Suppressor macrophage (primary cell): ENCODE results near the gene SNN.

ENCODE experiments used
- DNase-seq, 4 experiments: peaks; one replicate each; pipeline ENCODE4 v3.0.0-alpha.2; 2020 to 2022

The SNN gene

GRCh38 chr16:11668623-11669379 lies 546 bp downstream of the SNN start:
- peak; percentile 32 to 71 (median 48) for DNase-seq

- DNase-seq: peak; percentile 95 to 98 (median 96)
Measured at GRCh38 chr16:11669380-11670146, 1.3 kb downstream of the SNN start.

DNA sequence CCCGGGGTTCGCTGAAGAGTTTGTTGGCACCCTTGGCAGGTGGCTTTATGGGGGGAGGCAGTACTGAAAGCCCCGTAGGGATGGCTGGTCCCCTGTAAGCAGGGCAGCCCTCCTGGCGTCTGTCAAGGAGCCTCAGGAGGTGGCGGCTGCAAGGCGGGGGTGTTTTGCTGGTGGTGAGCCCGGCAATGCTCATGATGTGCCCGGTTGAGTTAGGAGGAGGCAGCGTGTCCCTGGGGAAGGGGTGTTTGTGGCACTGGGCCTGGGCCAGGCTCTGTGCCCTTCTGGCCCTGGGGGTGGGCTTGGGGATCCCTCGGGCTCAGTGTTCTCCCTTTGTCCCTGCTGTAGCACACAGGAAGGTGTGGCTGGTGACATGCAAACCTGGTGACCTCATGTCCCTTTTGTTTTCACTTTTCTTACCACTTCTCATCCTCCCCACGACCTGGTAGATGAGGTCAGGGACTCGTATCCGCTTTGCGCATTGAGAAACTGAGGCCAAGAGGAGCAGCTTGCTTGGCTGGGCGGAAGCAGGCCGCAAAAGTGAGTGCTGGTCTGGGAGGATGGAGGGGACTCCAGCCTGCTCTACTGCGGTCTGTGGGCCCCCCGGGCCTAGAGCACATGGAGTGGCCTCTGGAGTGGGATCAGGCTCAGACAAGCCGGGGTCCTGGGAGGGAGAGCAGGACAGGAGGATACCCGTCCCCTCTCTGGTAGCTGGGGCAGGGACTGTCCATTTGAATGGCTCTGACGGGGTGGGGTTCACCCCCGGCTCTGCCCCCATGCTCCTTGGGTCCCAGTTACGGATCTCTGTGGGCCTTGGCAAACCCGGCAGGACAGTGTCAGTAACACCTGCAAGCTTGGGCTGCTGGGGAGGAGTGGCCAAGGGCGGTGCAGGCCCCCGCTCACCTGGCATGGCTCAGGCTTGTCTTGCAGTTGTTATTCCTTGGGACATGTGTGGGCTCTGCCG lies 2.2 kb downstream of the SNN start:
- no peak for DNase-seq

DNA sequence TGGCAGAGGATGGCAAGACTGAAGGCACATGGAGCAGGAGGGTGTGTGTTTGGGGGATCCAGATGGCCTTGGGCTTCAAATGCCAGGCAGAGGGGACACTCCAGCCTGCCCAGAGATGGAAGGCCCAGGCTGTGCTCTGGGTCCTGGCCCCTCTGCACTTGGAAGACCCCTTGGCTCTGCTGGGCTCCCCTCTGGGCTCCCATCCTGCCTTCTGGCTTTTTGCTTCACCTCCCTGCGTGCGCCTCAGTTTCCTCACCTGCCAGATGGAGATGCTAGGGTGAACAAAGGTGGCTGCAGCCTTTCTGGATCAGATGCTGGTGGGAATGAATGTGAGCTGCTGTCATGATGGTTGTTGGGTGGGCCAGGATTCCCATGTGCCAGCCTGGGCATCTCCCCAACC lies 3.0 kb downstream of the SNN start:
- DNase-seq: no peak

- DNase-seq: no peak
Measured at GRCh38 chr16:11671676-11672075, 3.4 kb downstream of the SNN start.

- peak in 3 of 4 experiments; percentile 43 to 57 (median 50) for DNase-seq
Measured at GRCh38 chr16:11672206-11673090, 4.2 kb downstream of the SNN start.

- no peak for DNase-seq
Measured at GRCh38 chr16:11673091-11674000, 5.1 kb downstream of the SNN start.

GRCh38 chr16:11674001-11674817 lies 6.0 kb downstream of the SNN start:
- no peak for DNase-seq

GRCh38 chr16:11674818-11675560 lies 6.7 kb downstream of the SNN start:
- DNase-seq: peak in 1 of 4 experiments; percentile 29

GRCh38 chr16:11675561-11676511 lies 7.6 kb downstream of the SNN start:
- DNase-seq: no peak

DNA sequence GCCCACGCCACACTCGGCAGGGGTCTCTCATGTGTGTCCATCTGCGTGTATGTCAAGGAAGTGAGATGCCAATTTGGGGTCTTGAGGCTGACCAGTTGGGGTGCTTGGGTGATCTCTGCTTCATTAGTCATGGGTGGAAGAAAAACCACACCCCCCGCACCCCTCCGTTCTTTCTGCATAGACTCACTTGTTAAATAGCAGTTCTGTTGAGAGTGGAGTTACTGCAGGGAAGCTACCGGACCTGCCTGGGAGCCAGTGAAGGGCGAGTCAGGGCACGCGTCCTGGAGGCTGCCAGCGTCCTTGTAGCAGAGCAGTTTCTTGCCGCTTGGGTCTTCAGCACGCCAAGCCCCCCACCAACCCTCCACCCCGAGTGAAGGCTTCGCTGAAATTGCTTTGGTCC lies 8.5 kb downstream of the SNN start:
- no peak for DNase-seq

DNA sequence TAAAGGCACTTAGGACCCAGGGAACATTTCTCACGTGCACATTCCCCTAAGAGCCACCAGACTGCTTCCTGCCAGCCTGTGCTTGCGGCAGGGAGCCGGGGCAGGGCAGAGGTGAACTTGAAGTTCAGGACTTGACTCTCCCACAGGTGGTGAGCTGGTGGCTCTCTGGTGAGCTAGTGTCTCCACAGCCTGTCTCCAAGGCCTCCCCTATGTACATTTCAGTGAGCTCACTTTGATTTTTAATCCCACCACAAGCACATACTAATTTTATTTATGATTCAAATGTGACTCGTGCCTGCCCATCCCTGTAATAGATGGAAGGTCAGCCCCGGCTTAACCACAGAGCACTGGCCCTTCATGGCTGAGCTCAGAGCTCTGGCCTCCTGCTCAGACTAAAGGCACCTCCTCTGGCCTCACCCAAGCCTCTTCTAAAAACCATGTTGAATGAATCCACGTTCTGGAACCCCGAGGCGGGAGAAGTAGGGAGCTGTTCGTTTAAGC lies 9.2 kb downstream of the SNN start:
- no peak for DNase-seq

GRCh38 chr16:11677959-11678881 lies 10.0 kb downstream of the SNN start:
- peak in 3 of 4 experiments; percentile 31 to 43 (median 36) for DNase-seq

DNA sequence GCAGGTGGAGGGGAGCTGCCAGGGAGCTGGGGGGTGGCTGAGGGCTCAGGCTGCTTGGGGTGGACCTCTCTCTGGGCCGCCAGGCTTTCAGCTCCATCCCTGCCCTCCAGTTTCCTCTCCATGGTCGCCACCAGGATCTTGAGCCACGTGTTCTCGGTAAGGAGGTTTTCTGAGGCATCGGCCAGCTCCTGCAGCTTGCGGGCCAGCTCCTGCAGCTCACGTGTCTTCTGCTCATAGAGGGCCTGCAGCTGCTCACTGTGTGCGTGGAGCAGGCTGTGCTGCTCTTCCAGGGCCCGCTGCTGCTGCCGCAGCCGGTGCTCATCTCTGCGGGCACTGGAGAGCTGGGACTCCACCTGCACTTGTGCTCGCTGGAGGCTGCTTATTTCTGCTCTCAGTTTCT lies 11.0 kb downstream of the SNN start:
- DNase-seq: no peak

DNA sequence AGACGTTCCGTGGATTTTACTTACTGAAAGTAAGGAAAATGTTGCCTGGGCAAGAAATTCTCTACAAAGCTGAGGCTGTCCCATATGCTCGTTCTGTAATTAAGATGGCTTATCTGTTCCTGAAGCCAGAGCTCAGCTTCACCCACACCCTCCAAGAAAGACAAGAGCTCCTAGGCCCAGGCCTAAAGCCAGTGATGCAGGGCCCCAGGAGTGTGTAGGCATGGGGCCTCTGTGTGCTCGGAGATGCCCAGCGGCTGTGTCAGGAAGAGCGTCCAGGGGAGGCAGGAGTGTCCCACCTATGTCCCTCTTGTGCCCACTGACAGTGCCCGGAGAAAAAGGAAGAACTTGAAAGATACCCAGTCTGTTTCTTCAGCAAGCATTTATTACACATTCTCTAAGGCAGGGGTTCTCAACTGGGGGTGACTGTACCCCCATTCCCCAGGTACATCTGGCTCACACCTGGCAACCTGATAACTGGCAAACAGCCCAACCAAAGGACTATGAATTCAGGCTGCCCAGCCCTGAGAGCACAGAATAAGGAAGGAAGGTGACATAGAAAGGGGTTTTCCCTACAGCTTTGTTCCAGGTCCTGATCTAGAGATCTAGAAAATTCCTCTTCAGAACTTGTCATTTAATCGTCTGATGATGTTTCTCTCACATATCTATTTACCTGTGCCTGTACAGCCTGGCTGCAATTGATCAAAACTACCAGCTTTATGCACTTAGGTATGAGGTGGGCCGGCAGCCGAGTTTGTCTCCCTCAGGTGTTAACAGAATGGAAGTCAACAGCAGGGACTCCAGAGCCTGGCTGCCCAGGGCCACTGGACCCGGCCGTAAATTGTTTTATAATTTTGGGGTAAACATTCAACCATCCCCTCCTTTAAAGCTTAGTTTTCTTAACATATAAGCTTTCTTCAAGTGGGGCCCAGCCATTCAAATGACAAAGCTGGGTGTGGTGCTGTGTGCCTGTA lies 12.0 kb downstream of the SNN start:
- no peak for DNase-seq
